ENCODE results near the gene PEF1. TPM values are rescaled to one million over a fixed set of nuclear protein-coding genes. Genes with fewer than 3 reads are reported as not detected.

The PEF1 gene
- total and polyA plus RNA-seq, 2 of the 8 experiments (the other 6 are each of a cell fraction or from before 2014, with no cell fraction given): 35.2 to 69.2 TPM

DNA sequence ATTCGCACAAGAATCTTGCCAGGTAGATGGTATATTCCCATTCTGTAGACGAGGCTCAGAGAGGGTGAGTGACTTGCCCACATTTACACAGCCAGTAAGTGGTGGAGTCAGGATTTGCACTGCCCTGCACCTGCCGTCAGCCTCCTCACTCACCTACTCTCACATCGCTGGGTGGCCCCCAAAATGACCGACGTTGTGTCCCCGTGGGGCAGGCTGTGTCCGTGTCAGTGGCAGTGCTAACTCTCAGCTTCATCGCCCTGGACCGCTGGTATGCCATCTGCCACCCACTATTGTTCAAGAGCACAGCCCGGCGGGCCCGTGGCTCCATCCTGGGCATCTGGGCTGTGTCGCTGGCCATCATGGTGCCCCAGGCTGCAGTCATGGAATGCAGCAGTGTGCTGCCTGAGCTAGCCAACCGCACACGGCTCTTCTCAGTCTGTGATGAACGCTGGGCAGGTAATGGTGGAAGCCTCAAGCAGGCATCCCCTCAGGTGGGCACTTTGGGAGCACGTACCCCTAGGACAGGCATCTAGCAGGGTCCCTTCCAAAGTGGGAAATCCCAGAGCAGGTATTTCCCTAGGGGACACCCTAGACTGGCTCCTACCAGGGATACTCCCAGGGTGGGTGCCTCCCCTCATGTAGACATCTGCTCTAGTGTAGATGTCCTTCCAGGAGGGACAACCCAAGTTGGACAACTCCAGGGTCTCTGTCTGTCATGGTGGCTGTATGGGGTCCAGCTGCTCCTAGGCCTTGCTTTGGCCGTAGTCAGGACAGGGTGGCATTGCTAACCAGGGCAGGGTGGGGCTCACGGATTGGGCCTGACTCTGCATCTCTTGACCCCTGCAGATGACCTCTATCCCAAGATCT is 23.8 kb downstream of the PEF1 start:
- H3K79me2 ChIP-seq (ENCODE audit: control insufficient read depth in 1 of 2, insufficient read depth in 2 of 2, low read length in 2 of 2): no peaks in the 10 kb centered on the region
- WGBS, 2 experiments (ENCODE audit: extremely low coverage in 1 of 2, insufficient coverage in 1 of 2, insufficient read length in 1 of 2, insufficient replicate concordance in 2 of 2, low coverage in 1 of 2, low lambda C conversion rate in 2 of 2, missing lambda C conversion rate in 1 of 2): 92% methylated on average over 20 of the region's 20 CpGs; no CpG with 5 or more reads in 1 of the 2 experiments
- H2BK5ac ChIP-seq (ENCODE audit: low read depth, low read length): no peak overlapping the region
- ChIA-PET POLR2A (ENCODE audit: partially characterized antibody) (no interaction called here), CTCF (ENCODE audit: partially characterized antibody) (interaction anchor here (0.6 to 4.7 kb wide), 8 partner anchors 9 to 226 kb away, joined by 3 to 25 read pairs (median 3); no protein-coding TSS in a partner anchor)
- H3K4ac ChIP-seq (replicated peaks; ENCODE audit: insufficient read length, low read depth, low read length): no peak overlapping the region
- no peaks in the 10 kb centered on the region for H3K36me3 ChIP-seq (ENCODE audit: control insufficient read depth in 2 of 4, insufficient read depth in 4 of 4, low read length in 3 of 4)
- H4K91ac ChIP-seq (replicated peaks; ENCODE audit: insufficient read length, low read length): no peak overlapping the region
- H4K20me1 ChIP-seq (replicated peaks in 1 of 2; ENCODE audit: control insufficient read depth in 1 of 2, insufficient read depth in 2 of 2, low read length in 2 of 2): no peaks in the 10 kb centered on the region
- H2BK12ac ChIP-seq (ENCODE audit: low read depth, low read length): no peak overlapping the region
- H3K9ac ChIP-seq (replicated peaks in 1 of 4; ENCODE audit: extremely low read depth in 1 of 4, low read depth in 3 of 4, low read length in 3 of 4): no peak overlapping the region
- no peak overlapping the region; the same call in 1 of the 2 replicates for H4K8ac ChIP-seq (ENCODE audit: extremely low read depth, insufficient read depth, low read length)
- no peak overlapping the region for H3K4me2 ChIP-seq (ENCODE audit: insufficient read depth in 1 of 2, low read depth in 2 of 2, low read length in 2 of 2)
- peaks cover 8% of the 10 kb centered on the region; the same call in 1 of the 2 replicates for H3K23me2 ChIP-seq (ENCODE audit: low read depth, low read length)
- H2BK15ac ChIP-seq (ENCODE audit: low read length): no peak overlapping the region
- no peaks in the 10 kb centered on the region for H3K79me1 ChIP-seq (ENCODE audit: low read depth, low read length)
- H3K14ac ChIP-seq (ENCODE audit: insufficient read length): no peak overlapping the region
- no peak overlapping the region for H2BK20ac ChIP-seq (ENCODE audit: low read length)
- H3K4me1 ChIP-seq (replicated peaks in 1 of 4; ENCODE audit: control insufficient read depth in 3 of 4, insufficient read depth in 4 of 4, low read length in 3 of 4): peaks cover 2 to 3% (median 2%) of the 10 kb centered on the region in 4 experiments; a peak in 4 of 7 replicates
- no peak overlapping the region for H2BK120ac ChIP-seq (replicated peaks; ENCODE audit: low read depth, low read length)
- no peak overlapping the region for H3K23ac ChIP-seq (ENCODE audit: insufficient read length)
- no peak overlapping the region for H3K27ac ChIP-seq (ENCODE audit: low read depth, low read length)
- no peak overlapping the region for H3K18ac ChIP-seq (ENCODE audit: extremely low read depth, low read length)
- DNase-seq (ENCODE audit: low read depth in 1 of 2, low spot score in 2 of 2): no peak
- no peak for TF ChIP-seq TEAD4 (IDR thresholded peaks at IDR 0.05; ENCODE audit: low read depth, low read length)
- TF ChIP-seq, protein P1, sequence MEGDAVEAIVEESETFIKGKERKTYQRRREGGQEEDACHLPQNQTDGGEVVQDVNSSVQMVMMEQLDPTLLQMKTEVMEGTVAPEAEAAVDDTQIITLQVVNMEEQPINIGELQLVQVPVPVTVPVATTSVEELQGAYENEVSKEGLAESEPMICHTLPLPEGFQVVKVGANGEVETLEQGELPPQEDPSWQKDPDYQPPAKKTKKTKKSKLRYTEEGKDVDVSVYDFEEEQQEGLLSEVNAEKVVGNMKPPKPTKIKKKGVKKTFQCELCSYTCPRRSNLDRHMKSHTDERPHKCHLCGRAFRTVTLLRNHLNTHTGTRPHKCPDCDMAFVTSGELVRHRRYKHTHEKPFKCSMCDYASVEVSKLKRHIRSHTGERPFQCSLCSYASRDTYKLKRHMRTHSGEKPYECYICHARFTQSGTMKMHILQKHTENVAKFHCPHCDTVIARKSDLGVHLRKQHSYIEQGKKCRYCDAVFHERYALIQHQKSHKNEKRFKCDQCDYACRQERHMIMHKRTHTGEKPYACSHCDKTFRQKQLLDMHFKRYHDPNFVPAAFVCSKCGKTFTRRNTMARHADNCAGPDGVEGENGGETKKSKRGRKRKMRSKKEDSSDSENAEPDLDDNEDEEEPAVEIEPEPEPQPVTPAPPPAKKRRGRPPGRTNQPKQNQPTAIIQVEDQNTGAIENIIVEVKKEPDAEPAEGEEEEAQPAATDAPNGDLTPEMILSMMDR (IDR thresholded peaks at IDR 0.05; ENCODE audit: control extremely low read depth in 1 of 3, insufficient read depth in 1 of 3, low read depth in 1 of 3, low read length in 3 of 3): no peak
- TF ChIP-seq SIRT6 (IDR thresholded peaks at IDR 0.05; ENCODE audit: low read length): no peak
- H3K9me3 ChIP-seq (ENCODE audit: insufficient read depth in 2 of 2, low read depth in 1 of 2, low read length in 1 of 2): no peaks in the 10 kb centered on the region
- no peak overlapping the region for H4K5ac ChIP-seq (ENCODE audit: insufficient read length, low read depth, low read length)
- FAIRE-seq: no peak
- H3K4me3 ChIP-seq (ENCODE audit: extremely low read depth in 1 of 4, insufficient read depth in 2 of 4, low read depth in 3 of 4, low read length in 4 of 4): no peak overlapping the region
- no peak overlapping the region for H3K56ac ChIP-seq (replicated peaks; ENCODE audit: insufficient read length, low read depth, low read length)
- H2AK5ac ChIP-seq (ENCODE audit: low read depth, low read length): no peak overlapping the region
- no peak overlapping the region for H2AFZ ChIP-seq (ENCODE audit: low read length)
- H3K27me3 ChIP-seq (replicated peaks in 1 of 4; ENCODE audit: control insufficient read depth in 3 of 4, extremely low read depth in 1 of 4, insufficient read depth in 3 of 4, low read length in 3 of 4): peaks cover 6 to 19% (median 14%) of the 10 kb centered on the region in 4 experiments
